Hindlimb muscle (tissue), 1 donor: ENCODE measurements around the gene SCUBE1. TPM values are rescaled to one million over a fixed set of nuclear protein-coding genes. Genes with fewer than 3 reads are reported as not detected.

ENCODE experiments used
- DNase-seq: peaks from one replicate; pipeline ENCODE4 v3.0.0-alpha.2; 2013
- polyA plus RNA-seq: library from polyadenylated mRNA; unstranded; fragments of 120-200 nt; gene quantifications from one replicate; pipeline ENCODE4 v1.2.1, GENCODE V29; 2013; ENCODE audit not compliant: insufficient read length

Gene SCUBE1
- polyA plus RNA-seq, 1 donor, result 0.10 TPM

GRCh38 chr22:43171019-43171491 is 172.1 kb downstream of the SCUBE1 start:
- no peak for DNase-seq

- DNase-seq, result no peak
Observed at GRCh38 chr22:43170131-43170480, 173.1 kb downstream of the SCUBE1 start.

- no peak for DNase-seq
Observed at GRCh38 chr22:43169310-43170130, 173.7 kb downstream of the SCUBE1 start.

GRCh38 chr22:43168471-43169309 is 174.5 kb downstream of the SCUBE1 start:
- no peak for DNase-seq

- DNase-seq, result no peak
Observed at GRCh38 chr22:43167001-43167589, 176.1 kb downstream of the SCUBE1 start.

- DNase-seq, result no peak
Observed at GRCh38 chr22:43166132-43166930, 176.8 kb downstream of the SCUBE1 start.

GRCh38 chr22:43164636-43165035 is 178.5 kb downstream of the SCUBE1 start:
- no peak for DNase-seq

GRCh38 chr22:43163241-43163795 is 179.9 kb downstream of the SCUBE1 start:
- DNase-seq, result no peak

- DNase-seq, result no peak
Observed at GRCh38 chr22:43162412-43163150, 180.6 kb downstream of the SCUBE1 start.

GRCh38 chr22:43160497-43161126 is 182.6 kb downstream of the SCUBE1 start:
- no peak for DNase-seq

- no peak for DNase-seq
Observed at GRCh38 chr22:43159484-43160178, 183.5 kb downstream of the SCUBE1 start.

- no peak for DNase-seq
Observed at GRCh38 chr22:43158778-43159483, 184.2 kb downstream of the SCUBE1 start.

GRCh38 chr22:43157874-43158546 is 185.2 kb downstream of the SCUBE1 start:
- DNase-seq, result no peak

- no peak for DNase-seq
Observed at GRCh38 chr22:43156413-43156812, 186.8 kb downstream of the SCUBE1 start.

GRCh38 chr22:43155789-43156188 is 187.4 kb downstream of the SCUBE1 start:
- no peak for DNase-seq

GRCh38 chr22:43154887-43155536 is 188.2 kb downstream of the SCUBE1 start:
- DNase-seq, result no peak

GRCh38 chr22:43153899-43154298 is 189.3 kb downstream of the SCUBE1 start:
- no peak for DNase-seq

GRCh38 chr22:43152357-43153071 is 190.7 kb downstream of the SCUBE1 start:
- DNase-seq, result no peak
